ENCODE results near the gene SERPINB5.
A peak's percentile ranks its signal among the peaks of the same experiment; 100 is the strongest.
"Not testable (repeated sequence)": the region's sequence is repeated elsewhere in the genome, so short reads cannot be mapped to it uniquely, and the experiment has no call there.

Gene SERPINB5

GRCh38 chr18:63476668-63477067, at the start of gene SERPINB5:
SERPINB5 (plus strand) TSS chr18:63476958; CDS start chr18:63484429, 7,471 bp downstream.
- DNase-seq (ENCODE audit: low read depth): no peak
- H3K4me3 ChIP-seq (ENCODE audit: low read depth, low read length): no peak within 1 kb of the TSS

- H3K4me3 ChIP-seq (ENCODE audit: low read depth, low read length): no peak overlapping the region
- no peak for DNase-seq (ENCODE audit: low read depth)
Measured at GRCh38 chr18:63427558-63427957, 49.2 kb upstream of the SERPINB5 start.

GRCh38 chr18:63430526-63430925, 46.2 kb upstream of the SERPINB5 start:
- no peak overlapping the region for H3K4me3 ChIP-seq (ENCODE audit: low read depth, low read length)
- DNase-seq (ENCODE audit: low read depth): no peak

- no peak overlapping the region for H3K4me3 ChIP-seq (ENCODE audit: low read depth, low read length)
- no peak for DNase-seq (ENCODE audit: low read depth)
Measured at GRCh38 chr18:63431180-63431579, 45.6 kb upstream of the SERPINB5 start.

GRCh38 chr18:63433334-63433866, 43.4 kb upstream of the SERPINB5 start:
- no peak overlapping the region for H3K4me3 ChIP-seq (ENCODE audit: low read depth, low read length)
- no peak for DNase-seq (ENCODE audit: low read depth)

- H3K4me3 ChIP-seq (ENCODE audit: low read depth, low read length): no peak overlapping the region
- DNase-seq (ENCODE audit: low read depth): no peak
Measured at GRCh38 chr18:63438181-63438580, 38.6 kb upstream of the SERPINB5 start.

- DNase-seq (ENCODE audit: low read depth): peak; percentile 26
- H3K4me3 ChIP-seq (ENCODE audit: low read depth, low read length): no peak overlapping the region
Measured at GRCh38 chr18:63439334-63439733, 37.4 kb upstream of the SERPINB5 start.

- H3K4me3 ChIP-seq (ENCODE audit: low read depth, low read length): no peak overlapping the region
- peak; percentile 39 for DNase-seq (ENCODE audit: low read depth)
Measured at GRCh38 chr18:63440219-63440618, 36.5 kb upstream of the SERPINB5 start.

GRCh38 chr18:63440881-63441280, 35.9 kb upstream of the SERPINB5 start:
- H3K4me3 ChIP-seq (ENCODE audit: low read depth, low read length): no peak overlapping the region
- no peak for DNase-seq (ENCODE audit: low read depth)

- DNase-seq (ENCODE audit: low read depth): no peak
- no peak overlapping the region for H3K4me3 ChIP-seq (ENCODE audit: low read depth, low read length)
Measured at GRCh38 chr18:63443829-63444228, 32.9 kb upstream of the SERPINB5 start.

GRCh38 chr18:63444580-63444979, 32.2 kb upstream of the SERPINB5 start:
- H3K4me3 ChIP-seq (ENCODE audit: low read depth, low read length): no peak overlapping the region
- peak; percentile 97 for DNase-seq (ENCODE audit: low read depth)

GRCh38 chr18:63445037-63445436, 31.7 kb upstream of the SERPINB5 start:
- H3K4me3 ChIP-seq (ENCODE audit: low read depth, low read length): no peak overlapping the region
- peak; percentile 4 for DNase-seq (ENCODE audit: low read depth)

GRCh38 chr18:63446266-63446665, 30.5 kb upstream of the SERPINB5 start:
- no peak for DNase-seq (ENCODE audit: low read depth)
- H3K4me3 ChIP-seq (ENCODE audit: low read depth, low read length): no peak overlapping the region

GRCh38 chr18:63447066-63447465, 29.7 kb upstream of the SERPINB5 start:
- DNase-seq (ENCODE audit: low read depth): no peak

GRCh38 chr18:63449426-63449825, 27.3 kb upstream of the SERPINB5 start:
- no peak for DNase-seq (ENCODE audit: low read depth)
- H3K4me3 ChIP-seq (ENCODE audit: low read depth, low read length): no peak overlapping the region

More at GRCh38 chr18:63447066-63447465, 29.7 kb upstream of the SERPINB5 start:
- no peak overlapping the region for H3K4me3 ChIP-seq (ENCODE audit: low read depth, low read length)

GRCh38 chr18:63451799-63452660, 24.7 kb upstream of the SERPINB5 start:
- DNase-seq (ENCODE audit: low read depth): peak; percentile 92
- no peak overlapping the region for H3K4me3 ChIP-seq (ENCODE audit: low read depth, low read length)

- DNase-seq (ENCODE audit: low read depth); H3K4me3 ChIP-seq (ENCODE audit: low read depth, low read length): not testable (repeated sequence)
Measured at GRCh38 chr18:63452751-63453150, 24.0 kb upstream of the SERPINB5 start.

- DNase-seq (ENCODE audit: low read depth): no peak
- H3K4me3 ChIP-seq (ENCODE audit: low read depth, low read length): no peak overlapping the region
Measured at GRCh38 chr18:63454497-63454896, 22.3 kb upstream of the SERPINB5 start.

GRCh38 chr18:63457977-63458376, 18.8 kb upstream of the SERPINB5 start:
- H3K4me3 ChIP-seq (ENCODE audit: low read depth, low read length): no peak overlapping the region
- no peak for DNase-seq (ENCODE audit: low read depth)

- no peak for DNase-seq (ENCODE audit: low read depth)
- H3K4me3 ChIP-seq (ENCODE audit: low read depth, low read length): no peak overlapping the region
Measured at GRCh38 chr18:63460414-63460813, 16.3 kb upstream of the SERPINB5 start.

GRCh38 chr18:63464434-63464833, 12.3 kb upstream of the SERPINB5 start:
- DNase-seq (ENCODE audit: low read depth): no peak
- no peak overlapping the region for H3K4me3 ChIP-seq (ENCODE audit: low read depth, low read length)

Measured in skeletal muscle cell (primary cell).